HL-60 (cell line): ENCODE results near the gene MSX1.

ENCODE experiments used
- CTCF ChIP-seq: IDR thresholded peaks from one replicate; pipeline ENCODE4 v1.5.1; 2011; ENCODE audit warnings: low read length, control low read depth, inconsistent platforms; ENCODE audit not compliant: insufficient read depth
- POLR2AphosphoS5 ChIP-seq: IDR thresholded peaks from 2 replicates; pipeline ENCODE4 v1.6.1; 2012; ENCODE audit warnings: low read depth

- TF ChIP-seq CTCF (no peak), POLR2AphosphoS5 (no peak)
Measured at GRCh38 chr4:4857001-4857808, 2.3 kb upstream of the MSX1 start.
